HEK293 (cell line): ENCODE results near the gene BAIAP3.

Source experiments
- KLF9 ChIP-seq: fragments of 450-650 bp; formaldehyde crosslinking; IDR thresholded peaks from 2 replicates; pipeline ENCODE4 v1.5.1; 2016; ENCODE audit warnings: missing biosample characterization, missing genetic modification characterization, low read depth
- MYNN ChIP-seq: fragments of 450-650 bp; formaldehyde crosslinking; IDR thresholded peaks from 2 replicates; pipeline ENCODE4 v1.5.1; 2016; ENCODE audit warnings: missing biosample characterization, missing genetic modification characterization, borderline replicate concordance
- OSR2 ChIP-seq: fragments of 450-650 bp; formaldehyde crosslinking; IDR thresholded peaks from 2 replicates; pipeline ENCODE4 v1.5.1; 2016; ENCODE audit warnings: missing biosample characterization, missing genetic modification characterization
- OVOL3 ChIP-seq: fragments of 450-650 bp; formaldehyde crosslinking; IDR thresholded peaks from 2 replicates; pipeline ENCODE4 v1.5.1; 2016; ENCODE audit warnings: missing biosample characterization, missing genetic modification characterization
- PATZ1 ChIP-seq: fragments of 450-650 bp; formaldehyde crosslinking; IDR thresholded peaks from 2 replicates; pipeline ENCODE4 v1.5.1; 2016; ENCODE audit warnings: missing biosample characterization, missing genetic modification characterization
- RBAK ChIP-seq: fragments of 450-650 bp; formaldehyde crosslinking; IDR thresholded peaks from 2 replicates; pipeline ENCODE4 v1.5.1; 2016; ENCODE audit warnings: missing biosample characterization, missing genetic modification characterization
- REPIN1 ChIP-seq: fragments of 450-650 bp; formaldehyde crosslinking; IDR thresholded peaks from 2 replicates; pipeline ENCODE4 v1.5.1; 2017; ENCODE audit warnings: missing biosample characterization, missing genetic modification characterization, low read depth
- SCRT1 ChIP-seq: fragments of 450-650 bp; formaldehyde crosslinking; IDR thresholded peaks from 2 replicates; pipeline ENCODE4 v1.5.1; 2016; ENCODE audit warnings: missing biosample characterization, missing genetic modification characterization, borderline replicate concordance
- SP2 ChIP-seq: fragments of 450-650 bp; formaldehyde crosslinking; IDR thresholded peaks from 2 replicates; pipeline ENCODE4 v1.5.1; 2016; ENCODE audit warnings: missing biosample characterization, missing genetic modification characterization
- SP7 ChIP-seq: fragments of 450-650 bp; formaldehyde crosslinking; IDR thresholded peaks from 2 replicates; pipeline ENCODE4 v1.5.1; 2016; ENCODE audit warnings: missing biosample characterization, missing genetic modification characterization
- ZBTB8A ChIP-seq: fragments of 450-650 bp; formaldehyde crosslinking; IDR thresholded peaks from 2 replicates; pipeline ENCODE4 v1.5.1; 2016; ENCODE audit warnings: missing biosample characterization, missing genetic modification characterization
- ZIC2 ChIP-seq: fragments of 450-650 bp; formaldehyde crosslinking; IDR thresholded peaks from 2 replicates; pipeline ENCODE4 v1.5.1; 2016; ENCODE audit warnings: missing biosample characterization, missing genetic modification characterization
- ZNF138 ChIP-seq: fragments of 450-650 bp; formaldehyde crosslinking; IDR thresholded peaks from 2 replicates; pipeline ENCODE4 v1.5.1; 2016; ENCODE audit warnings: missing biosample characterization, missing genetic modification characterization, borderline replicate concordance
- ZNF18 ChIP-seq: fragments of 450-650 bp; formaldehyde crosslinking; IDR thresholded peaks from 2 replicates; pipeline ENCODE4 v1.5.1; 2016; ENCODE audit warnings: missing biosample characterization, missing genetic modification characterization
- ZNF214 ChIP-seq: fragments of 450-650 bp; formaldehyde crosslinking; IDR thresholded peaks from 2 replicates; pipeline ENCODE4 v1.5.1; 2017; ENCODE audit warnings: missing biosample characterization, mild to moderate bottlenecking, missing genetic modification characterization, borderline replicate concordance
- ZNF221 ChIP-seq: fragments of 450-650 bp; formaldehyde crosslinking; IDR thresholded peaks from 2 replicates; pipeline ENCODE4 v1.5.1; 2017; ENCODE audit warnings: missing biosample characterization, missing genetic modification characterization, borderline replicate concordance
- ZNF274 ChIP-seq, 2 experiments: fragments of 200-500 bp in 1 of 2; fragments of 450-650 bp in 1 of 2; sonication (Bioruptor generic) in 1 of 2; formaldehyde crosslinking in 1 of 2; IDR thresholded peaks; 2 replicates each; pipeline versions ENCODE4 v1.5.1 to v1.6.1; 2014 to 2016; ENCODE audit warnings: borderline replicate concordance in 1 of 2, inconsistent platforms in 1 of 2, low read length in 1 of 2, missing biosample characterization in 1 of 2, missing genetic modification characterization in 1 of 2
- ZNF391 ChIP-seq: fragments of 450-650 bp; formaldehyde crosslinking; IDR thresholded peaks from 2 replicates; pipeline ENCODE4 v1.5.1; 2016; ENCODE audit warnings: low read depth, missing biosample characterization, missing genetic modification characterization, borderline replicate concordance
- ZNF549 ChIP-seq: fragments of 450-650 bp; IDR thresholded peaks from 2 replicates; pipeline ENCODE4 v1.5.1; 2018; ENCODE audit warnings: missing biosample characterization, missing genetic modification characterization, mild to moderate bottlenecking, inconsistent platforms, moderate library complexity
- ZNF626 ChIP-seq: fragments of 450-650 bp; sonication (Bioruptor Pico); formaldehyde crosslinking; IDR thresholded peaks from 2 replicates; pipeline ENCODE4 v1.5.1; 2018; ENCODE audit warnings: missing biosample characterization, missing genetic modification characterization, inconsistent platforms
- ZNF776 ChIP-seq: fragments of 450-650 bp; formaldehyde crosslinking; IDR thresholded peaks from 2 replicates; pipeline ENCODE4 v1.5.0; 2017; ENCODE audit warnings: missing biosample characterization, missing genetic modification characterization, borderline replicate concordance
- ZNF791 ChIP-seq: fragments of 450-650 bp; formaldehyde crosslinking; IDR thresholded peaks from 2 replicates; pipeline ENCODE4 v1.5.1; 2016; ENCODE audit warnings: missing biosample characterization, missing genetic modification characterization
- ZNF830 ChIP-seq: fragments of 450-650 bp; IDR thresholded peaks from 2 replicates; pipeline ENCODE4 v1.5.0; 2018; ENCODE audit warnings: missing biosample characterization, missing genetic modification characterization, low read depth, mild to moderate bottlenecking, moderate library complexity
- ZSCAN5A ChIP-seq: fragments of 450-650 bp; formaldehyde crosslinking; IDR thresholded peaks from 2 replicates; pipeline ENCODE4 v1.5.1; 2016; ENCODE audit warnings: missing biosample characterization, missing genetic modification characterization
- TF ChIP-seq, protein P1 (sequence below): fragments of 450-650 bp; formaldehyde crosslinking; IDR thresholded peaks from 2 replicates; pipeline ENCODE4; 2016; ENCODE audit warnings: missing biosample characterization, missing genetic modification characterization
- TF ChIP-seq, protein P2 (sequence below): fragments of 450-650 bp; formaldehyde crosslinking; IDR thresholded peaks from 2 replicates; pipeline ENCODE4 v1.5.1; 2016; ENCODE audit warnings: missing biosample characterization, missing genetic modification characterization
- TF ChIP-seq, protein P3 (sequence below): IDR thresholded peaks from 2 replicates; pipeline ENCODE4 v1.6.1; 2011; ENCODE audit warnings: mild to moderate bottlenecking, low read depth, low read length, borderline replicate concordance
- TF ChIP-seq, protein P4 (sequence below): fragments of 450-650 bp; formaldehyde crosslinking; IDR thresholded peaks from 2 replicates; pipeline ENCODE4 v1.5.1; 2016; ENCODE audit warnings: missing biosample characterization, missing genetic modification characterization

Gene BAIAP3

DNA sequence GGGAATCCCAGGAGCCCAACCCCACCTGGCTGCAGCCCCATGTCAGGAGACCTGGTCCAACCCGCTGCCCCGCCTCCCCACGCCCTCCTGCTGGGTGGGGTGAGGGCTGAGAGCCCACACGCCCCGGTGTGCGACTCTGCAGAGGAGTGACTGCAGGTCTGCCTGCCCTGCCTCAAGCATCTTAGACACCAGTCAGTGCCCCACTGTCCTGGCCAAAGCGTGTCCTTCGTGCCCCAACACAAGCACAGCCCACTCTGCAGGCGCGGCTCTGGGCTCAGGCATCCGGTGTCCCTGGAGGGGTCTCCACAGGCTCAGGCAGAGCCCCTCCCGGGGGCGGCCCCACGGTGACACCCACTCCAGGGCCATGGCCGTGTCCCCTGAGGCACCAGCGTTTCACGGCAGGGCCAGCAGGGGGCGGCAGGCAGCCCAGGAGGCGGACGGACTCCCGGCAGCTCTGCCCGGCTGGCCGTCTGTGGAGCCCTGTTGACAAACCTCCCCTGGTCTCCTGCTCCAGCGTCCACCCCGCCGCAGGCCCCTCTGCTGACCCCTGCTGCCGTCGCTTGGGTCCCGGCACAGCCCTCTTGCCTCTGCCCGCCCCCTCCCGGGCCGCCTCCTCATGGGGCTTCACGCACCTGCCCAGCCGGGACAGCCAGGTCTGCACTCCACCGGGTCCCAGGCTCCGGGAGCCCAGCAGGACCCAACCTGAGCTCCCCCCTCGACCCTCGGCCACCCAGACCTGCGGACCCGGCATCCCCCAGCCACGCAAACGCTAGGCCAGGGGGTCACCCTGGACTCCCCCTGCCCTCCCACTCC is 32.6 kb upstream of the BAIAP3 start (continued):
- TF ChIP-seq ZNF18 (no peak), MYNN (tag by site-specific recombination) (no peak), ZBTB8A (tag by site-specific recombination) (peak; percentile 27; the same call in 1 of the 2 replicates), ZNF791 (tag by site-specific recombination) (no peak), ZNF776 (tag by site-specific recombination) (no peak), ZNF830 (tag by site-specific recombination) (no peak), ZNF549 (tag by site-specific recombination) (no peak), ZNF221 (tag by site-specific recombination) (no peak), SP2 (tag by site-specific recombination) (peak; percentile 24), OVOL3 (tag by site-specific recombination) (no peak), REPIN1 (no peak), OSR2 (tag by site-specific recombination) (no peak), KLF9 (peak; percentile 74), ZSCAN5A (0 out of 2 replicates have a peak, but pooled peaks have one; percentile 56), ZNF214 (no peak), ZIC2 (tag by site-specific recombination) (peak; percentile 92), ZNF274 (IDR thresholded peaks at IDR 0.05; ENCODE audit: low read length) (no peak), ZNF274 (tag by site-specific recombination; IDR thresholded peaks at IDR 0.05; ENCODE audit: borderline replicate concordance) (no peak), ZNF391 (tag by site-specific recombination) (no peak), RBAK (no peak), SCRT1 (tag by site-specific recombination) (no peak), ZNF138 (tag by site-specific recombination) (no peak), PATZ1 (tag by site-specific recombination) (peak; percentile 97), SP7 (tag by site-specific recombination) (no peak), ZNF626 (no peak)
- TF ChIP-seq, protein P1, sequence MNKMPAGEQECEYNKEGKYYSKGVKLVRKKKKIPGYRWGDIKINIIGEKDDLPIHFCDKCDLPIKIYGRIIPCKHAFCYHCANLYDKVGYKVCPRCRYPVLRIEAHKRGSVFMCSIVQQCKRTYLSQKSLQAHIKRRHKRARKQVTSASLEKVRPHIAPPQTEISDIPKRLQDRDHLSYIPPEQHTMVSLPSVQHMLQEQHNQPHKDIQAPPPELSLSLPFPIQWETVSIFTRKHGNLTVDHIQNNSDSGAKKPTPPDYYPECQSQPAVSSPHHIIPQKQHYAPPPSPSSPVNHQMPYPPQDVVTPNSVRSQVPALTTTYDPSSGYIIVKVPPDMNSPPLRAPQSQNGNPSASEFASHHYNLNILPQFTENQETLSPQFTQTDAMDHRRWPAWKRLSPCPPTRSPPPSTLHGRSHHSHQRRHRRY (tag by site-specific recombination): no peak
- TF ChIP-seq, protein P2, sequence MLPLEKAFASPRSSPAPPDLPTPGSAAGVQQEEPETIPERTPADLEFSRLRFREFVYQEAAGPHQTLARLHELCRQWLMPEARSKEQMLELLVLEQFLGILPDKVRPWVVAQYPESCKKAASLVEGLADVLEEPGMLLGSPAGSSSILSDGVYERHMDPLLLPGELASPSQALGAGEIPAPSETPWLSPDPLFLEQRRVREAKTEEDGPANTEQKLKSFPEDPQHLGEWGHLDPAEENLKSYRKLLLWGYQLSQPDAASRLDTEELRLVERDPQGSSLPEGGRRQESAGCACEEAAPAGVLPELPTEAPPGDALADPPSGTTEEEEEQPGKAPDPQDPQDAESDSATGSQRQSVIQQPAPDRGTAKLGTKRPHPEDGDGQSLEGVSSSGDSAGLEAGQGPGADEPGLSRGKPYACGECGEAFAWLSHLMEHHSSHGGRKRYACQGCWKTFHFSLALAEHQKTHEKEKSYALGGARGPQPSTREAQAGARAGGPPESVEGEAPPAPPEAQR (tag by site-specific recombination): no peak
- TF ChIP-seq, protein P3, sequence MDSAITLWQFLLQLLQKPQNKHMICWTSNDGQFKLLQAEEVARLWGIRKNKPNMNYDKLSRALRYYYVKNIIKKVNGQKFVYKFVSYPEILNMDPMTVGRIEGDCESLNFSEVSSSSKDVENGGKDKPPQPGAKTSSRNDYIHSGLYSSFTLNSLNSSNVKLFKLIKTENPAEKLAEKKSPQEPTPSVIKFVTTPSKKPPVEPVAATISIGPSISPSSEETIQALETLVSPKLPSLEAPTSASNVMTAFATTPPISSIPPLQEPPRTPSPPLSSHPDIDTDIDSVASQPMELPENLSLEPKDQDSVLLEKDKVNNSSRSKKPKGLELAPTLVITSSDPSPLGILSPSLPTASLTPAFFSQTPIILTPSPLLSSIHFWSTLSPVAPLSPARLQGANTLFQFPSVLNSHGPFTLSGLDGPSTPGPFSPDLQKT: no peak
- TF ChIP-seq, protein P4, sequence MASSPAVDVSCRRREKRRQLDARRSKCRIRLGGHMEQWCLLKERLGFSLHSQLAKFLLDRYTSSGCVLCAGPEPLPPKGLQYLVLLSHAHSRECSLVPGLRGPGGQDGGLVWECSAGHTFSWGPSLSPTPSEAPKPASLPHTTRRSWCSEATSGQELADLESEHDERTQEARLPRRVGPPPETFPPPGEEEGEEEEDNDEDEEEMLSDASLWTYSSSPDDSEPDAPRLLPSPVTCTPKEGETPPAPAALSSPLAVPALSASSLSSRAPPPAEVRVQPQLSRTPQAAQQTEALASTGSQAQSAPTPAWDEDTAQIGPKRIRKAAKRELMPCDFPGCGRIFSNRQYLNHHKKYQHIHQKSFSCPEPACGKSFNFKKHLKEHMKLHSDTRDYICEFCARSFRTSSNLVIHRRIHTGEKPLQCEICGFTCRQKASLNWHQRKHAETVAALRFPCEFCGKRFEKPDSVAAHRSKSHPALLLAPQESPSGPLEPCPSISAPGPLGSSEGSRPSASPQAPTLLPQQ (tag by site-specific recombination): no peak; the same call in 1 of the 2 replicates
